ENCODE results near the gene NELL1.
A peak's percentile ranks its signal among the peaks of the same experiment; 100 is the strongest.

Gene NELL1

DNA sequence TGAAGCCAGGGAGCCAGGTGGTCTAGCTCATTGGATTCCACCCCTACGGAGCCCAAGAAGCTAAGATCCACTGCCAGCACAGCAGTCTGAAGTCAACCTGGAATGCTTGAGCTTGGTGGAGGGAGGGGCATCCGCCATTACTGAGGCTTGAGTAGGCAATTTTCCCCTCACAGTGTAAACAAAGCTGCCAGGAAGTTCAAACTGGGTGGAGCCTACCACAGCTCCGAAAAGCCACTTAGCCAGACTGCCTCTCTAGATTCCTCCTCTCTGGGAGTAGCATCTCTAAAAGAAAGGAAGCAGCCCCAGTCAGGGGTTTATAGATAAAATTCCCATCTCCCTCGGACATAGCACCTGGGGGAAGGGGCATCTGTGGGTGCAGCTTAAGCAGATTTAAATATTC is 620.3 kb downstream of the NELL1 start:
- H3K4me1 ChIP-seq (ENCODE audit: control insufficient read depth in 1 of 2, insufficient read depth in 2 of 2, low read length in 2 of 2) = no peaks in the 10 kb centered on the region
- H3K27me3 ChIP-seq (ENCODE audit: insufficient read depth, low read length) = no peaks in the 10 kb centered on the region
- H4K8ac ChIP-seq (ENCODE audit: low read depth, low read length) = no peak overlapping the region
- no peak overlapping the region for H3K27ac ChIP-seq (ENCODE audit: low read depth, low read length)
- no CpG with 5 or more reads among the region's 4 CpGs for WGBS (ENCODE audit: extremely low coverage, insufficient coverage, insufficient read length)
- H2AFZ ChIP-seq (ENCODE audit: insufficient read depth, low read length, poor library complexity) = no peak overlapping the region
- H3K79me1 ChIP-seq (ENCODE audit: low read length) = no peaks in the 10 kb centered on the region
- H2BK12ac ChIP-seq (ENCODE audit: low read length) = no peak overlapping the region
- no peak overlapping the region for H4K91ac ChIP-seq (ENCODE audit: low read depth, low read length)
- no peak overlapping the region for H2AK5ac ChIP-seq (ENCODE audit: low read length)
- no peak for DNase-seq
- no peaks in the 10 kb centered on the region for H3K9me3 ChIP-seq (ENCODE audit: insufficient read depth, low read depth, low read length)
- H3K4me2 ChIP-seq (ENCODE audit: low read length) = no peak overlapping the region
- H3K9ac ChIP-seq (ENCODE audit: low read length) = no peak overlapping the region
- no peak overlapping the region for H3K18ac ChIP-seq (ENCODE audit: low read length)
- H3K23ac ChIP-seq (ENCODE audit: low read length) = no peak overlapping the region
- no peaks in the 10 kb centered on the region for H3K36me3 ChIP-seq (ENCODE audit: control insufficient read depth in 1 of 2, insufficient read depth in 2 of 2, low read length in 2 of 2)
- no peak overlapping the region for H3K14ac ChIP-seq (ENCODE audit: low read length)
- no peak overlapping the region for H4K12ac ChIP-seq (ENCODE audit: low read depth, low read length)
- H2BK5ac ChIP-seq (ENCODE audit: low read depth, low read length, poor library complexity) = no peak overlapping the region
- H3K4ac ChIP-seq (ENCODE audit: low read depth, low read length) = no peak overlapping the region
- no peak overlapping the region for H3K4me3 ChIP-seq (ENCODE audit: low read depth, low read length)
- no peaks in the 10 kb centered on the region for H3K79me2 ChIP-seq (ENCODE audit: control insufficient read depth, insufficient read depth, low read length, poor library complexity)
- no peak overlapping the region for H2BK120ac ChIP-seq (ENCODE audit: insufficient read depth, low read length, poor library complexity)

DNA sequence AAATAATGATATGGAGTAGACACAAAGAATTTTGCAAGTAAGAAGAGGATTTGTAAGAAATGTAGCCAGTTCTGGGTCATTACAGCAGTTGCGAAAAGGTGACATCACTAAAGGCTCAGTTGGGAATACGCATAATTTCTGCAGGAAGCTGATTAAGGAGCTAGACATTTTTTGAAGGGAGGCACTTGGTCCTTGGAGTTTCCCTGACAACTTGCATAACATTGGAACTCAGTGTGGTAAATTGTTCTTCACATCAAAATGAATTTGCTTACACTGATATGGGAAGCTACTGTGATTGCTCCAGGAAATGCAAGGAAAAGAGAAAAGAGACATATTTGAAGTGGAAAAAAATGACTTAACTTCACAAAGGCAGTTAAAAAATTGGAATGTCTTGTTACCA is 626.1 kb downstream of the NELL1 start:
- no peak overlapping the region for H4K12ac ChIP-seq (ENCODE audit: low read depth, low read length)
- H3K36me3 ChIP-seq (ENCODE audit: control insufficient read depth in 1 of 2, insufficient read depth in 2 of 2, low read length in 2 of 2) = no peaks in the 10 kb centered on the region

GRCh38 chr11:21301981-21302380 is 632.6 kb downstream of the NELL1 start:
- Histone ChIP-seq H2BK12ac (ENCODE audit: low read length) (no peak overlapping the region), H3K27me3 (ENCODE audit: insufficient read depth, low read length) (no peaks in the 10 kb centered on the region), H3K36me3 (ENCODE audit: control insufficient read depth in 1 of 2, insufficient read depth in 2 of 2, low read length in 2 of 2) (no peaks in the 10 kb centered on the region), H3K4me3 (ENCODE audit: low read depth, low read length) (no peak overlapping the region), H3K4ac (ENCODE audit: low read depth, low read length) (no peak overlapping the region), H3K23ac (ENCODE audit: low read length) (no peak overlapping the region), H4K8ac (ENCODE audit: low read depth, low read length) (no peak overlapping the region), H3K18ac (ENCODE audit: low read length) (no peak overlapping the region), H2BK120ac (ENCODE audit: insufficient read depth, low read length, poor library complexity) (no peak overlapping the region), H3K27ac (ENCODE audit: low read depth, low read length) (no peak overlapping the region), H2AK5ac (ENCODE audit: low read length) (no peak overlapping the region), H3K79me2 (ENCODE audit: control insufficient read depth, insufficient read depth, low read length, poor library complexity) (no peaks in the 10 kb centered on the region), H2BK5ac (ENCODE audit: low read depth, low read length, poor library complexity) (no peak overlapping the region), H3K9ac (ENCODE audit: low read length) (no peak overlapping the region), H4K91ac (ENCODE audit: low read depth, low read length) (no peak overlapping the region), H3K79me1 (ENCODE audit: low read length) (no peaks in the 10 kb centered on the region), H3K14ac (ENCODE audit: low read length) (no peak overlapping the region), H2AFZ (ENCODE audit: insufficient read depth, low read length, poor library complexity) (no peak overlapping the region), H3K4me2 (ENCODE audit: low read length) (no peak overlapping the region), H3K4me1 (ENCODE audit: control insufficient read depth in 1 of 2, insufficient read depth in 2 of 2, low read length in 2 of 2) (no peaks in the 10 kb centered on the region), H4K12ac (ENCODE audit: low read depth, low read length) (no peak overlapping the region), H3K9me3 (ENCODE audit: insufficient read depth, low read depth, low read length) (no peaks in the 10 kb centered on the region)
- WGBS (ENCODE audit: extremely low coverage, insufficient coverage, insufficient read length) = no CpG with 5 or more reads among the region's 1 CpG
- DNase-seq = no peak

More for the DNA sequence above, 626.1 kb downstream of the NELL1 start:
- Histone ChIP-seq H3K9ac (ENCODE audit: low read length) (no peak overlapping the region), H4K8ac (ENCODE audit: low read depth, low read length) (no peak overlapping the region), H3K4me1 (ENCODE audit: control insufficient read depth in 1 of 2, insufficient read depth in 2 of 2, low read length in 2 of 2) (no peaks in the 10 kb centered on the region), H3K27me3 (ENCODE audit: insufficient read depth, low read length) (no peaks in the 10 kb centered on the region), H3K14ac (ENCODE audit: low read length) (no peak overlapping the region), H2BK5ac (ENCODE audit: low read depth, low read length, poor library complexity) (no peak overlapping the region), H2BK12ac (ENCODE audit: low read length) (no peak overlapping the region), H3K4ac (ENCODE audit: low read depth, low read length) (no peak overlapping the region), H2AFZ (ENCODE audit: insufficient read depth, low read length, poor library complexity) (no peak overlapping the region), H2BK120ac (ENCODE audit: insufficient read depth, low read length, poor library complexity) (no peak overlapping the region), H2AK5ac (ENCODE audit: low read length) (no peak overlapping the region), H3K27ac (ENCODE audit: low read depth, low read length) (no peak overlapping the region), H3K9me3 (ENCODE audit: insufficient read depth, low read depth, low read length) (no peaks in the 10 kb centered on the region), H3K23ac (ENCODE audit: low read length) (no peak overlapping the region), H3K18ac (ENCODE audit: low read length) (no peak overlapping the region), H3K4me3 (ENCODE audit: low read depth, low read length) (no peak overlapping the region), H4K91ac (ENCODE audit: low read depth, low read length) (no peak overlapping the region), H3K79me1 (ENCODE audit: low read length) (no peaks in the 10 kb centered on the region), H3K4me2 (ENCODE audit: low read length) (no peak overlapping the region), H3K79me2 (ENCODE audit: control insufficient read depth, insufficient read depth, low read length, poor library complexity) (no peaks in the 10 kb centered on the region)
- peak; percentile 14 to 58 for DNase-seq
- WGBS (ENCODE audit: extremely low coverage, insufficient coverage, insufficient read length) = no CpG with 5 or more reads among the region's 2 CpGs

GRCh38 chr11:21306739-21307358 is 637.5 kb downstream of the NELL1 start:
- Histone ChIP-seq H3K4me1 (ENCODE audit: control insufficient read depth in 1 of 2, insufficient read depth in 2 of 2, low read length in 2 of 2) (no peaks in the 10 kb centered on the region), H3K79me1 (ENCODE audit: low read length) (no peaks in the 10 kb centered on the region), H2BK12ac (ENCODE audit: low read length) (no peak overlapping the region), H3K23ac (ENCODE audit: low read length) (no peak overlapping the region), H3K14ac (ENCODE audit: low read length) (no peak overlapping the region), H3K9me3 (ENCODE audit: insufficient read depth, low read depth, low read length) (no peaks in the 10 kb centered on the region), H3K4me2 (ENCODE audit: low read length) (no peak overlapping the region), H2AFZ (ENCODE audit: insufficient read depth, low read length, poor library complexity) (no peak overlapping the region), H3K18ac (ENCODE audit: low read length) (no peak overlapping the region), H4K12ac (ENCODE audit: low read depth, low read length) (no peak overlapping the region), H3K27ac (ENCODE audit: low read depth, low read length) (no peak overlapping the region), H3K4ac (ENCODE audit: low read depth, low read length) (no peak overlapping the region), H3K36me3 (ENCODE audit: control insufficient read depth in 1 of 2, insufficient read depth in 2 of 2, low read length in 2 of 2) (no peaks in the 10 kb centered on the region), H4K8ac (ENCODE audit: low read depth, low read length) (no peak overlapping the region), H2BK5ac (ENCODE audit: low read depth, low read length, poor library complexity) (no peak overlapping the region), H3K4me3 (ENCODE audit: low read depth, low read length) (no peak overlapping the region), H3K79me2 (ENCODE audit: control insufficient read depth, insufficient read depth, low read length, poor library complexity) (no peaks in the 10 kb centered on the region), H3K27me3 (ENCODE audit: insufficient read depth, low read length) (no peaks in the 10 kb centered on the region), H4K91ac (ENCODE audit: low read depth, low read length) (no peak overlapping the region), H2BK120ac (ENCODE audit: insufficient read depth, low read length, poor library complexity) (no peak overlapping the region), H3K9ac (ENCODE audit: low read length) (no peak overlapping the region), H2AK5ac (ENCODE audit: low read length) (no peak overlapping the region)
- no CpG with 5 or more reads among the region's 4 CpGs for WGBS (ENCODE audit: extremely low coverage, insufficient coverage, insufficient read length)
- DNase-seq = no peak

Measured in trophoblast cell (in vitro differentiated cells and primary cell).